A549 (cell line): ENCODE results near the gene IL20RA.

ENCODE experiments used
- ATOH8 ChIP-seq: fragments of 250-450 bp; sonication (Bioruptor Pico); IDR thresholded peaks from 2 replicates; pipeline ENCODE4 v1.5.0; 2020; ENCODE audit warnings: low read depth, mild to moderate bottlenecking, moderate library complexity
- BCL3 ChIP-seq: fragments of >200 bp; sonication (Bioruptor Twin); formaldehyde crosslinking; IDR thresholded peaks from 3 replicates; pipeline ENCODE4 v1.6.1; 2016
- BHLHE40 ChIP-seq: IDR thresholded peaks from 2 replicates; pipeline ENCODE4 v1.6.1; 2012; ENCODE audit warnings: low read depth, low read length, inconsistent platforms
- CHD2 ChIP-seq: fragments of 150-350 bp; IDR thresholded peaks from 2 replicates; pipeline ENCODE4 v1.6.1; 2014; ENCODE audit warnings: low read length; ENCODE audit not compliant: partially characterized antibody
- CTCF ChIP-seq: fragments of >200 bp; sonication (Bioruptor Twin); formaldehyde crosslinking; IDR thresholded peaks from 3 replicates; pipeline ENCODE4 v1.5.1; 2016
- EP300 ChIP-seq, 2 experiments: fragments of >200 bp; sonication (Bioruptor Twin); formaldehyde crosslinking; IDR thresholded peaks; 2 replicates in 1 of 2; 3 replicates in 1 of 2; pipeline ENCODE4 v1.6.1; 2016 to 2017
- GATA3 ChIP-seq: IDR thresholded peaks from 2 replicates; pipeline ENCODE4 v1.6.1; 2012; ENCODE audit warnings: borderline replicate concordance
- KDM5A ChIP-seq: fragments of 200-600 bp; sonication (generic); IDR thresholded peaks from 2 replicates; pipeline ENCODE4 v1.6.1; 2016; ENCODE audit warnings: antibody characterized with exemption, mild to moderate bottlenecking
- RAD21 ChIP-seq, 2 experiments: fragments of >200 bp in 1 of 2; sonication (Bioruptor Twin) in 1 of 2; formaldehyde crosslinking in 1 of 2; IDR thresholded peaks in 1 of 2; conservative IDR thresholded peaks in 1 of 2; 2 replicates in 1 of 2; 3 replicates in 1 of 2; pipeline ENCODE4 v1.6.1; 2012 to 2018; ENCODE audit warnings: inconsistent platforms in 1 of 2
- RCOR1 ChIP-seq: fragments of 150-350 bp; IDR thresholded peaks from 2 replicates; pipeline ENCODE4 v1.6.1; 2014; ENCODE audit warnings: antibody characterized with exemption, low read length, low read depth
- RFX5 ChIP-seq: fragments of 450-650 bp; IDR thresholded peaks from 2 replicates; pipeline ENCODE4 v1.7.1; 2014; ENCODE audit warnings: antibody characterized with exemption, mild to moderate bottlenecking, moderate library complexity
- TF ChIP-seq, protein P1 (sequence below): fragments of 450-650 bp; IDR thresholded peaks from 2 replicates; pipeline ENCODE4 v1.6.1; 2014; ENCODE audit warnings: antibody characterized with exemption
- TF ChIP-seq, protein P2 (sequence below): fragments of 250-450 bp; sonication (Bioruptor Pico); IDR thresholded peaks from 2 replicates; pipeline ENCODE4 v1.5.0; 2021; ENCODE audit warnings: mild to moderate bottlenecking, moderate library complexity, borderline replicate concordance

GRCh38 chr6:136956590-136957544 lies 87.9 kb downstream of the IL20RA start:
- TF ChIP-seq CTCF, result no peak
- TF ChIP-seq KDM5A, result no peak
- no peak for TF ChIP-seq GATA3
- TF ChIP-seq BCL3, result no peak
- no peak for TF ChIP-seq BHLHE40
- TF ChIP-seq, protein P1, sequence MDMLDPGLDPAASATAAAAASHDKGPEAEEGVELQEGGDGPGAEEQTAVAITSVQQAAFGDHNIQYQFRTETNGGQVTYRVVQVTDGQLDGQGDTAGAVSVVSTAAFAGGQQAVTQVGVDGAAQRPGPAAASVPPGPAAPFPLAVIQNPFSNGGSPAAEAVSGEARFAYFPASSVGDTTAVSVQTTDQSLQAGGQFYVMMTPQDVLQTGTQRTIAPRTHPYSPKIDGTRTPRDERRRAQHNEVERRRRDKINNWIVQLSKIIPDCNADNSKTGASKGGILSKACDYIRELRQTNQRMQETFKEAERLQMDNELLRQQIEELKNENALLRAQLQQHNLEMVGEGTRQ, result no peak
- no peak for TF ChIP-seq RAD21 (conservative IDR thresholded peaks at IDR 0.05 in 1 of 2, IDR thresholded peaks at IDR 0.05 in 1 of 2)
- TF ChIP-seq EP300 (IDR thresholded peaks at IDR 0.05), result no peak
- TF ChIP-seq, protein P2, sequence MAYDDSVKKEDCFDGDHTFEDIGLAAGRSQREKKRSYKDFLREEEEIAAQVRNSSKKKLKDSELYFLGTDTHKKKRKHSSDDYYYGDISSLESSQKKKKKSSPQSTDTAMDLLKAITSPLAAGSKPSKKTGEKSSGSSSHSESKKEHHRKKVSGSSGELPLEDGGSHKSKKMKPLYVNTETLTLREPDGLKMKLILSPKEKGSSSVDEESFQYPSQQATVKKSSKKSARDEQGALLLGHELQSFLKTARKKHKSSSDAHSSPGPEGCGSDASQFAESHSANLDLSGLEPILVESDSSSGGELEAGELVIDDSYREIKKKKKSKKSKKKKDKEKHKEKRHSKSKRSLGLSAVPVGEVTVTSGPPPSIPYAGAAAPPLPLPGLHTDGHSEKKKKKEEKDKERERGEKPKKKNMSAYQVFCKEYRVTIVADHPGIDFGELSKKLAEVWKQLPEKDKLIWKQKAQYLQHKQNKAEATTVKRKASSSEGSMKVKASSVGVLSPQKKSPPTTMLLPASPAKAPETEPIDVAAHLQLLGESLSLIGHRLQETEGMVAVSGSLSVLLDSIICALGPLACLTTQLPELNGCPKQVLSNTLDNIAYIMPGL (CRISPR knock-in tag), result no peak
- TF ChIP-seq RCOR1, result no peak
- TF ChIP-seq ATOH8 (CRISPR knock-in tag), result no peak
- no peak for TF ChIP-seq CHD2
- no peak for TF ChIP-seq RFX5
